ENCODE measurements around the gene BCAS3.

Gene BCAS3

GRCh38 chr17:61324950-61325349 lies 647.3 kb downstream of the BCAS3 start:
- H3K27ac ChIP-seq, result no peak overlapping the region

GRCh38 chr17:61325382-61326073 lies 647.9 kb downstream of the BCAS3 start:
- no peak for TF ChIP-seq CTCF (conservative IDR thresholded peaks at IDR 0.05)
- TF ChIP-seq ZFX (IDR thresholded peaks at IDR 0.05), result no peak
- H3K27ac ChIP-seq, result no peak overlapping the region

More at GRCh38 chr17:61324950-61325349, 647.3 kb downstream of the BCAS3 start:
- no peak for TF ChIP-seq CTCF (conservative IDR thresholded peaks at IDR 0.05)
- no peak for TF ChIP-seq ZFX (IDR thresholded peaks at IDR 0.05)

GRCh38 chr17:61326330-61326729 lies 648.7 kb downstream of the BCAS3 start:
- H3K27ac ChIP-seq, result no peak overlapping the region

GRCh38 chr17:61328351-61328750 lies 650.7 kb downstream of the BCAS3 start:
- no peak for TF ChIP-seq ZFX (IDR thresholded peaks at IDR 0.05)

More at GRCh38 chr17:61326330-61326729, 648.7 kb downstream of the BCAS3 start:
- TF ChIP-seq ZFX (IDR thresholded peaks at IDR 0.05), result no peak
- TF ChIP-seq CTCF (conservative IDR thresholded peaks at IDR 0.05), result no peak

GRCh38 chr17:61330174-61331150 lies 652.8 kb downstream of the BCAS3 start:
- H3K27ac ChIP-seq, result no peak overlapping the region
- no peak for TF ChIP-seq ZFX (IDR thresholded peaks at IDR 0.05)
- TF ChIP-seq CTCF (conservative IDR thresholded peaks at IDR 0.05), result no peak

More at GRCh38 chr17:61328351-61328750, 650.7 kb downstream of the BCAS3 start:
- no peak overlapping the region for H3K27ac ChIP-seq

GRCh38 chr17:61331178-61331577 lies 653.5 kb downstream of the BCAS3 start:
- H3K27ac ChIP-seq, result no peak overlapping the region
- TF ChIP-seq CTCF (conservative IDR thresholded peaks at IDR 0.05), result no peak
- TF ChIP-seq ZFX (IDR thresholded peaks at IDR 0.05), result no peak

GRCh38 chr17:61331886-61332285 lies 654.2 kb downstream of the BCAS3 start:
- TF ChIP-seq ZFX (IDR thresholded peaks at IDR 0.05) (no peak), CTCF (conservative IDR thresholded peaks at IDR 0.05) (no peak)
- H3K27ac ChIP-seq, result no peak overlapping the region

Measured in C4-2B (cell line).